Retinal pigment epithelial cell (primary cell): ENCODE data around the gene ADIPOR1.
"Not testable (repeated sequence)": the region's sequence is repeated elsewhere in the genome, so short reads cannot be mapped to it uniquely, and the experiment has no call there.

ENCODE experiments used
- DNase-seq: peaks from one replicate; pipeline ENCODE4 v3.0.0-alpha.2; 2010; ENCODE audit warnings: low read depth
- H3K4me3 ChIP-seq: 2 replicates; pipeline ENCODE4 v1.5.1; 2011; ENCODE audit warnings: mild to moderate bottlenecking, low read length, control low read depth, moderate library complexity
- CTCF ChIP-seq: conservative IDR thresholded peaks from 2 replicates; pipeline ENCODE4 v1.5.1; 2011; ENCODE audit warnings: low read depth, low read length, control low read depth, inconsistent platforms

Gene ADIPOR1

GRCh38 chr1:202957733-202958543 lies at the start of gene ADIPOR1:
ADIPOR1 (minus strand) TSS chr1:202958312; CDS start chr1:202951070, 7,242 bp downstream.
- peak; percentile 46 for DNase-seq
- H3K4me3 ChIP-seq, result peak within 1 kb of the TSS; percentile 87
- no peak for TF ChIP-seq CTCF

- H3K4me3 ChIP-seq, result peak within 1 kb of the TSS; percentile 91
- DNase-seq, result peak; percentile 92
- TF ChIP-seq CTCF, result no peak
Measured at GRCh38 chr1:203006948-203007871, 49.1 kb upstream of the ADIPOR1 start, which contains the start of gene TMEM183A. TMEM183A (plus strand) TSS chr1:203007374; CDS start chr1:203007466, 92 bp downstream.

GRCh38 chr1:203005395-203006142 lies 47.5 kb upstream of the ADIPOR1 start:
- not testable (repeated sequence) for H3K4me3 ChIP-seq, DNase-seq

- no peak for DNase-seq
- TF ChIP-seq CTCF, result no peak
- H3K4me3 ChIP-seq, result no peak overlapping the region
Measured at GRCh38 chr1:203002951-203003350, 44.8 kb upstream of the ADIPOR1 start.

- DNase-seq, result no peak
- TF ChIP-seq CTCF, result no peak
- H3K4me3 ChIP-seq, result no peak overlapping the region
Measured at GRCh38 chr1:203001986-203002385, 43.9 kb upstream of the ADIPOR1 start.

GRCh38 chr1:203000217-203000944 lies 42.3 kb upstream of the ADIPOR1 start:
- no peak overlapping the region for H3K4me3 ChIP-seq
- no peak for DNase-seq
- no peak for TF ChIP-seq CTCF
